HG03460 (cell line): ENCODE measurements around the gene RNF112.

Experiments used
- ATAC-seq: cut with Tn5 transposase; IDR thresholded peaks from one replicate; pipeline ENCODE4 v1.9.1; 2021; ENCODE audit not compliant: unreplicated experiment

Gene RNF112

DNA sequence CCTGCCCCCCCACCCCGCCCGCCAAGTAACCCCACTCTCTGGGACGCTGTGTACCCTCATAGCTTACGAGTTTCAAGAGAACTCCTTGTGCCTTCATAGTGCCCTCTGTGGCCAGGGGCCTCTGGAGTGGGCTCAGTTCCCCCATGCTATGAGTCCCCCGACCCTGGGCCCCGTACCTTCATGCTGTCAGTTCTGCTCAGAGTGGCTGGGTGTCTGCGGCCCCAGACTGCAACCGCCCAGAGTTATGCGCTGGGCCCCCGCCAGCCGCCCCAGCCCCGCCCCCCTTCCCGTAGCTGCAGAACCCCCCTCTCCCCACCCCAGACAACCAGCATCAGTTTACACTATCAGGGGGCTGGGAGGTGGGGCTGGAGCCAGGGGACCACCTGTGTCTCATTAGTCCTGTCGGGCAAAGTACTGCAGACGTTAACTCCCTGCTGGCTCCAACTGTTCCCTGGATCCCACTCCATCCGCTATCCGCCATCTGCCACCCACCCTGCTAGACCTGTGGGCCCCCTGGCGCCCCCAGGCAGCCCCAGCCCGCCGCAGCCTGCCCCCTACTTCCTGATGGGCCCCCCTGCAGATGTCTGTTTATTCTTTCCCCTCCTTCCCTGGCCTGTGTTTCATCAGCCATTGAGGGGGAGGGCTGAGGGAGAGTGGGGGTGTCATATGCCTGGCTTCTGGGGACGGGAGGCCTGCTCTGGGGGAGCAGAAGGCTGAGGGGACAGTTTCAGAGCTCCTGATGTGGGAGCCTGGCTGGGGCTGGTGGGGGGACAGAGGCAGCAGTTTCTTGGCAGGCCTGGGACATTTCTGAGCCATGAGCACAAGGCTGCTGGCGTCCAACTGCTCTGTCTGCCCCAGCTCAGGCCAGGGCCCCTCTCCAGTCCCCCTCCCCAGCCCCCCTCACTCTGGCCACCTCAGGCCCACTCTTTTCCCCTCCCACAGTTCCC is 23.8 kb upstream of the RNF112 start, which contains the start of gene MFAP4:
MFAP4 (minus strand) TSS at position 217 of the 947 bp plus-strand sequence; CDS start at position 182, 35 bp downstream.
- no peak for ATAC-seq

DNA sequence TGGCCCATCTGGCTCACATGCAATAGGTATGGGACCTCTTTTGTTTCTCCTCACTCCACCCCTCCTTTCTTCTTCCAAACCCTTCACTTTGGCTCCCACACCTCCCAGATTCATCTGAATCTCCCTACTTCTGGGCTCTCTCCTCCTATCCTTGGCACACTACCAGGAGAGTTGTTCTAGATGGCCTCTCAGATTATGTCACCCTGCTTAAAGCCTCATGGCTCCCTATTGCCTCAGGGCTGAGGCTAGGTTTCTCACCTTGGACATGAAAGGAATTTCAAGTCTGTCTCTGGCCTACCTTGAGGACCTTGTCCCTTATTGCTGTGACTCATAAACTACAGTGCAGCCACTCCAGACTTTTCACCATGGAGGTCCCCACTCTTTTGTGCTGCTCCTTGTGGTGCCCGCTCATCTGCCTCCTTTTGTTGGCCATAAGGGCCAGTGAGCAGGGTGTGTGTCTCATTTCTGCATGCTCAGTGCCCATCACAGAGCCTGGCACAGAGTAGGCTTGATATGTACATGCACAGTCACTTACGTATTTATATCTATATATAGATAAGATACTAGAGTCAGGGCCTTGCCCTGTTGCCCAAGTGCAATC is 23.0 kb upstream of the RNF112 start:
- ATAC-seq, result no peak

- ATAC-seq, result no peak
Observed at GRCh38 chr17:19388791-19389785, 21.9 kb upstream of the RNF112 start.

GRCh38 chr17:19390951-19391350 is 20.1 kb upstream of the RNF112 start:
- ATAC-seq, result no peak

DNA sequence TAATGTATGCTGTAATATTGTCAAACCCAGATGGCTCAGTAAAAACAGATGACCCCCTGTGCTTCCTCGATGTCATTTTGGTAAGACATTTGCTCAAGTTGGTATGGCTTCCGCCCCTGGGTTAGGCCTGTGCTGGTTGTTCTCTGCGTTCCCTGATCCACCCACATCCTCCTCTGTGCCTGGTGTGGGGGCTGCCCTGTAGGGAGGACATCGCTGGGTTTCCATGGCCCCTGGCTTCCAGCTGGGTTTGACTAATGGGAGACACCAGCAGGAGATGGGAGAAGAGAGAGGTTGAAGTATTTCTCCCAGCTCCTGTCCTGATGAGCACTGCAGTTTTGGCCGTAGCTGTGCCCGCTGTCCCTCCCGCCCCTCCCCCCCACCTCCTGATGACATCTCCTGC is 19.6 kb upstream of the RNF112 start:
- no peak for ATAC-seq

GRCh38 chr17:19392303-19392702 is 18.7 kb upstream of the RNF112 start:
- no peak for ATAC-seq

- no peak for ATAC-seq
Observed at GRCh38 chr17:19397556-19398041, 13.4 kb upstream of the RNF112 start.

DNA sequence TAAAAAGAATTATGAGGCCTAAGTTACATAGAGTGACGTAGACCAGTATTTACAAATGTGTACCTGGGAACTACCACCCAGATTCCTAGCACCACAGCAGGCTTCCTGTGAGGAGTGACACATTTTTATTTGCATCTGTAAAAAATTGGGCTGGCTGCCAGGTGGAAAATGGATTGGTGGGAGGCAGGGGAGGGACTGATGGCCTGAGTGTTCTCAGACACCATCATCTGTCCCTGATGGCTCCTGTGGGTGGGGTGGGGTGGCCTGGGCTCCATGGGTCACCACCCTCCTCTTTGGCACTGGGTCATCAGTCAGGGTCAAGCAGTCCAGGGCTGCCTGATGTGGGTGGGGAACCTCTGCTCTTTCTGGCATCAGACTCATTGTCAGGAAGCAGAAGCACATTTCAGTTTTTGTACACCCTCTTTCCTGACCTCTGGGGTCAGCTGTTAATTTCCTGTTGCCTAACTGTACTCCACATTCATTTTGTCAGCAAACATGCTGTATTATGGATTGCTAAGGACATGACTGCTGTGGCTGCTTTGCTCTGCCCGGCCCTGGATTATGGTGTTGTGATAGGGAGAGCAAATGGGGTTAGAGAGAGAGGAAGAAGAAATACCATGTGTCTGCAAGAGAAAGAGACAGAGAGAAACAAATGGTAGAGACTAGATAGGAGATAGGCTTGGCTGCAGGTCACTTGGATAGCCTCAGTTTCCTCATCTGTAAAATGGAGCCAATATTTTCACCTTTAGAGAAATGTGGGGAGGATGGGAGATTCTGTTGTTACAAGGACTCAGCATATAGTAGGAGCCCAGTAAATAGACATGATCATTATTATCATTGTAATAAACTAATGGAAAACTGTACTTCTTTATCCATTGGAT is 12.5 kb upstream of the RNF112 start:
- ATAC-seq, result no peak

- no peak for ATAC-seq
Observed at GRCh38 chr17:19399750-19400450, 11.1 kb upstream of the RNF112 start.

GRCh38 chr17:19401321-19402010 is 9.6 kb upstream of the RNF112 start:
- ATAC-seq, result no peak

- no peak for ATAC-seq
Observed at GRCh38 chr17:19402171-19402570, 8.9 kb upstream of the RNF112 start.

DNA sequence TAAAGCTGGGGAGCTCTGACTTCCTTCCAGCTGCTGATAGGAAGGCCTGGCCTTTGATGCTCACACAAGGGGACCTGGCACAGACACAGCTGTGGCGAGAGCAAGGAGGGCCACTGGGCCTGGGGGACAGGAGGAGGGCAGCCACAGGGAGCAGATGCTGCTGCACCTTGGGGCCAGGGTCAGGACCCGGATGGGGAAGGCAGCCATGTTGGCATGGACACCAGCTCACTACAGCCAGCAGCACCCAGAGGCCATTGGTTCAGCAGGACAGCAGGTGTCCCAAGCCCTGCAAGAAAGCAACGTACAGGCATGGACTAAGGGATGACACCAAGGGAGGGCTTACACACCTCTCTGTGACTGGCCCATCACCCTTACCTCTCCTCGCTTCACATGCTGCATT is 8.0 kb upstream of the RNF112 start:
- no peak for ATAC-seq

GRCh38 chr17:19404264-19404663 is 6.8 kb upstream of the RNF112 start:
- ATAC-seq, result no peak

- ATAC-seq, result no peak
Observed at GRCh38 chr17:19405114-19405513, 5.9 kb upstream of the RNF112 start.

- ATAC-seq, result no peak
Observed at GRCh38 chr17:19407601-19408345, 3.3 kb upstream of the RNF112 start.

GRCh38 chr17:19408346-19408710 is 2.7 kb upstream of the RNF112 start:
- ATAC-seq, result no peak

DNA sequence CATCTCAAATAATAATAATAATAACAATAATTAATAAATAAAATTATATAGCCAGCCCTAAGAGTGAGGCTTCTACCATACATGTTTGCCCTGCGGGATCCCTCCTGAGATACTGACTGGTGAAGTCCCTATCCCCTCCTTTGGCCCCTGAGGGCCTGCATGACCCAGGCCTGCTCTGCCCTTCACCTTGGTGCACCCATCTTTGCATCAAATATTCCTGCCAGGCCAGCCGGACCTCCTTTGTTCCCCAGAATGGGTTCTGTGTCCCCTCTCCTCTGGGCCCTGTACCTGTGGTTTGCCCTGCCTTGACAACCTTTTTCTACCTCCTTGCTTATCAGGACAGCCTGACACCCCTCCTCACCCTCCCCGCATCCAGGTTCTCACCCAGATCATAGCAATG is 2.0 kb upstream of the RNF112 start:
- no peak for ATAC-seq

- no peak for ATAC-seq
Observed at GRCh38 chr17:19409509-19409908, 1.5 kb upstream of the RNF112 start.
